GM12874 (cell line): ENCODE measurements around the gene REXO2.

Source experiments
- TF ChIP-seq, protein P1 (sequence below): IDR thresholded peaks from 2 replicates; pipeline ENCODE4 v1.5.1; 2011; ENCODE audit warnings: low read depth, mild to moderate bottlenecking, control low read depth, low read length, moderate library complexity; ENCODE audit not compliant: insufficient read depth

The REXO2 gene

GRCh38 chr11:114426280-114426679, 13.0 kb upstream of the REXO2 start:
- TF ChIP-seq, protein P1, sequence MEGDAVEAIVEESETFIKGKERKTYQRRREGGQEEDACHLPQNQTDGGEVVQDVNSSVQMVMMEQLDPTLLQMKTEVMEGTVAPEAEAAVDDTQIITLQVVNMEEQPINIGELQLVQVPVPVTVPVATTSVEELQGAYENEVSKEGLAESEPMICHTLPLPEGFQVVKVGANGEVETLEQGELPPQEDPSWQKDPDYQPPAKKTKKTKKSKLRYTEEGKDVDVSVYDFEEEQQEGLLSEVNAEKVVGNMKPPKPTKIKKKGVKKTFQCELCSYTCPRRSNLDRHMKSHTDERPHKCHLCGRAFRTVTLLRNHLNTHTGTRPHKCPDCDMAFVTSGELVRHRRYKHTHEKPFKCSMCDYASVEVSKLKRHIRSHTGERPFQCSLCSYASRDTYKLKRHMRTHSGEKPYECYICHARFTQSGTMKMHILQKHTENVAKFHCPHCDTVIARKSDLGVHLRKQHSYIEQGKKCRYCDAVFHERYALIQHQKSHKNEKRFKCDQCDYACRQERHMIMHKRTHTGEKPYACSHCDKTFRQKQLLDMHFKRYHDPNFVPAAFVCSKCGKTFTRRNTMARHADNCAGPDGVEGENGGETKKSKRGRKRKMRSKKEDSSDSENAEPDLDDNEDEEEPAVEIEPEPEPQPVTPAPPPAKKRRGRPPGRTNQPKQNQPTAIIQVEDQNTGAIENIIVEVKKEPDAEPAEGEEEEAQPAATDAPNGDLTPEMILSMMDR, result no peak

GRCh38 chr11:114430290-114430689, 9.0 kb upstream of the REXO2 start:
- TF ChIP-seq, protein P1, result no peak

DNA sequence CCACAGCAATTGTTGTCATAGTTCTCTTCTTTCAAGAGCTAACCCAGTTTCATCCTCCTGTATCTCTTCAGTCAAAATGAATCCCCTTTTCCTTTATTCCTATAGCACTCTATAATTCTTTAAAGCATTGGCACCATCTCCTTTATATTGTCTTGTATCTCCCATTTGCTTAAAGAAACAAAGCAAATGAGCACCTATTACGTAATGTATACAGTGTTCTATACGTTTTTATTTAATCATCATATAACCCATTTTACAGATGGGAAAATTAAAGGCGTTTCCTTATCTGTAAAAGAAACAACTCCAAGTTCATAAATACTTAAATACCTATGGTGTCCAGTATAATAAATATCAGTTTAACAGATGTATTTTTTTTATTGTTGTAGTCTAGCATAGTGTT, 6.4 kb upstream of the REXO2 start:
- TF ChIP-seq, protein P1, result no peak

DNA sequence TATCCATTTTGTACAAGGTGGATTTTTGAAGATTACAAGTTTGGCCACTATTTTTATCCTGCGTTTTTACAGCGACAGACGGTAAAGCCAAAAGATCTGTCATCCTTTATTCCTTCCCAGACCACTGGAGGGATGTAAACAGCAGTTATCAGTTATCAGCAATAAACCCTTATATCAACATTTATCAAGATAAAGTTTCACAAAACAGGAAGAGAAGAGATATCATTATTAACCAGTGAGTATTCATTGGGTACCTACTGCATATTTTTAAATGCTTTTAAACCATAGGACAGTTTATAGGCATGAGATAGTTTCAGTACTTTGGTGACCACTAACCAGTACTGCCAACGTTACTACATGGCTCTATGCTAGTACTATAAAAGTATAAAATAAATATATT, 5.9 kb upstream of the REXO2 start:
- TF ChIP-seq, protein P1, result no peak

GRCh38 chr11:114438303-114438702, 964 bp upstream of the REXO2 start:
- TF ChIP-seq, protein P1, result no peak

DNA sequence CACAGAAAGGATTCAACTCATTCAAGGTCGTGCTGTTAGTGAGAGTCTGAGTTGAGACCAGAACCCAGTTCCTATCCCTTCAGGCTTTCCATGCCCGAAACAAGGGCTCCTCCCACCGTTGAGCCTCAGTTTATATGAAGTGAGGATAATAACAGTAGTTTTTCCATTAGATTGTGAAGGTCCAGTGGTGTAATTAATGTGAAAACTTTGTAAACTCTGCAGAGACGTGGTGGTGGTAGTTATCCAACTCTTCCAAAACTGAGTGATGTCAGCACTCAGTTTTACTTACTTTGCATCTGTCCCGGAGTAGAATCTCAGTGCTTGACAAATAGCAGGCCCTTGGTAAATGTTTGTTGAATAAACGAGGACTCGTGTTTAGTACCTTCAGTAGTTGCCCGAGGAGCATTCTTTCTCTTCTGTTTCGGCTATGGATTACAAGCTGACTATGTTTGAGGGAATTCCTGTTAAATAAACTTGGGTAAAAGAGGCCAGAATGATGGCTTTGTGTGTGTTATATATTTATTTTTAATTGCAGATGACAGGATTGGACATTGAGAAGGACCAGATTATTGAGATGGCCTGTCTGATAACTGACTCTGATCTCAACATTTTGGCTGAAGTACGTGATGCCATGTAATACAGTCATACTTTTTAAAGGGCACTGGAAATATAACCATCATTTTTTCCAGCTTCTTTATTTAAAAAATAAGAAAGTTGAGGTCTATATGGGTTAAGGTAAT, 1.0 kb downstream of the REXO2 start:
- TF ChIP-seq, protein P1, result no peak

GRCh38 chr11:114440971-114441763, 1.9 kb downstream of the REXO2 start:
- TF ChIP-seq, protein P1, result no peak
